GM12874 (cell line): ENCODE data around the gene RAB13.

Source experiments
- TF ChIP-seq, protein P1 (sequence below): IDR thresholded peaks from 2 replicates; pipeline ENCODE4 v1.5.1; 2011; ENCODE audit warnings: low read depth, mild to moderate bottlenecking, control low read depth, low read length, moderate library complexity; ENCODE audit not compliant: insufficient read depth

The RAB13 gene

DNA sequence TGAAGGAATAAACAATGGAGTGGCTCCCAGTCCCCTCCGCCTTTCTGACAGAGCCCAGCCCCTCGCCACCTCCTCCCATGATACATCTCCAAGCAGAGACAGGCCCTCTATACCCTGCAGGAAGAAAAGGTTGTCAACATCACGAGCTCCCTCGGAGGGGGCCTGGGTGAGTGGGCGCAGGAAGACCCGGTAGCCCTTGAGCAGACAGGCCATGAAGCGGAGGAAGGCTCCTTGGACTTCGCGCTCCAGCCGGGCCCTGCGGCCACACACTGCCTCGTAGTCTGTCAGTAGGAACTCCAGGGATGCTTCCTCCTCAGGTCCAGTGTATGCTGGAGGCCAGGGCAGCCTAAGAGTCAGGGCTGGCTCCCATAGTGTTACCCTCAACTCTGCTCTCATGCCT is 46.7 kb downstream of the RAB13 start:
- TF ChIP-seq, protein P1, sequence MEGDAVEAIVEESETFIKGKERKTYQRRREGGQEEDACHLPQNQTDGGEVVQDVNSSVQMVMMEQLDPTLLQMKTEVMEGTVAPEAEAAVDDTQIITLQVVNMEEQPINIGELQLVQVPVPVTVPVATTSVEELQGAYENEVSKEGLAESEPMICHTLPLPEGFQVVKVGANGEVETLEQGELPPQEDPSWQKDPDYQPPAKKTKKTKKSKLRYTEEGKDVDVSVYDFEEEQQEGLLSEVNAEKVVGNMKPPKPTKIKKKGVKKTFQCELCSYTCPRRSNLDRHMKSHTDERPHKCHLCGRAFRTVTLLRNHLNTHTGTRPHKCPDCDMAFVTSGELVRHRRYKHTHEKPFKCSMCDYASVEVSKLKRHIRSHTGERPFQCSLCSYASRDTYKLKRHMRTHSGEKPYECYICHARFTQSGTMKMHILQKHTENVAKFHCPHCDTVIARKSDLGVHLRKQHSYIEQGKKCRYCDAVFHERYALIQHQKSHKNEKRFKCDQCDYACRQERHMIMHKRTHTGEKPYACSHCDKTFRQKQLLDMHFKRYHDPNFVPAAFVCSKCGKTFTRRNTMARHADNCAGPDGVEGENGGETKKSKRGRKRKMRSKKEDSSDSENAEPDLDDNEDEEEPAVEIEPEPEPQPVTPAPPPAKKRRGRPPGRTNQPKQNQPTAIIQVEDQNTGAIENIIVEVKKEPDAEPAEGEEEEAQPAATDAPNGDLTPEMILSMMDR = no peak

DNA sequence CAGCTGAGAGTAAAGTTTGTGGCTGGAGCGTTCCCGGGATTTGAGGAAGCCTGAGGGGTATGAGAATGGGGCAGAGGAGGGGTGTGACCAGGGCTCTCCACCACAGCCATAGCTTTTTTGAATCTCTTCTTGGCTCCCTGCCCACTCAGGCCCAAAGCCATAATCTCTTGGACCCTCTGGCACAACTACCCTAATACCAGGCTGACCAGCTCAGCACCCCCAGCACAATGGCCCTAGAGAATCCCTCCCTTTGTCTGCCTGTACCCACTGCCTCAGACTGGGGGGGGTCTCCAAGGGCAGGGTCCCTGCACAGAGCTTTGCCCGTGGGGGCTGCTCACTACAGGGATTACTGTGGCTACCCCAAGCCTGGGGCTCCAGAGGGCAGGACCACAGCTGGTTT is 47.1 kb downstream of the RAB13 start:
- TF ChIP-seq, protein P1 = no peak

DNA sequence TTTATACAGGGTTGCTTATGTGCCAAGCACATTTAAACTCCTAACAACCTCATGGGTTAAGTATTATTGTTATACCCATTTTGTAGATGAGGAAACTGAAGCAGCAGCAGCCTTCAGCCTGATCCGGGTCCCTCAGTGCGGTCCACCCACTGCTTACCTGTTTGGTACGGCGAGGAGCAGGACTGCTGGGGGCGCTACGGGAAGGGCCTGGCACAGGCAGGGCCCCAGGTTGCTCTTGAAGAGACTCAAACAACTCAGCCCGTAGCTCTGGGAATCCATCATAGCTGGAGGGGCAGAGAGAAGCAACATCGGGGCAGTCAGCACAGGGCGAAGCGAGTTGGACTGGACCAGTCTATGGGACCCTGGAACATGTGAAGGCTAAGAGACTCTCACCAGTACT is 48.8 kb downstream of the RAB13 start:
- TF ChIP-seq, protein P1 = no peak

DNA sequence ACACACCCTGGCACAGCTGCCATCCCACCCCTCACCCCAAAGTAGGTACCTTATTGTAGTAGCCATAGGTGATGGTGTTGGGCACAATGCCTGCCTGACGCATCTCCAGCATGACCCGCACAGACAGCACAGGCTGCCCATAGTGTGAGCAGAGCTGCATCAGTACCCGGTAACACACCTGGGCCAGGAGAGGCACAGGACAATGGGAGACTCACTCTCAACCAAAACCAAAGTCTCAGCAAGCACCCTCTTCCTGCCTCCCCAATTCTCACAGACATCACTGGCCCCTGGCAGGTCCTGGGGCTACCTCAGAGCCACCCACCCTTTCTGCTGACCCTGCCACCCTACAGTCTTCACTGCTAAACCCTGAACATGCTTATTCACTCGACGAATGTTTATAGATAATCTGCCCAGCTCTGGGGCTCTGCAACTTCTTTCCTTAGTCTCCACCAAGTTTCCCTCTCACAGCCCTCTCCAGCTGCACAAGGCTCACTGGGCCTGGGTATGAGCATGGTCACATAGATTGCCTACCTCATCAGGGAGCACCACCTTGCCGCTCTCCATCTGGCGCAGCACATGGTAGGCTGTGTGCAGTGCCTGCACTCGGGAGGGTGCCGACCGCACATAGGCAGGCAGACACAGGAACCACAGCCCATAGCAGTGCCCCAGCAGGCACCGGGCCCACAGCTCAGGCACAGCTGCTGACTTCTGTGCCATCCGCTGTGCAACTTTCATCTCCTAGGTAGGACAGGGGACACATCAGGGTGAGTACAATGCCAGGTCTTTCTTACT is 49.9 kb downstream of the RAB13 start:
- TF ChIP-seq, protein P1 = no peak

DNA sequence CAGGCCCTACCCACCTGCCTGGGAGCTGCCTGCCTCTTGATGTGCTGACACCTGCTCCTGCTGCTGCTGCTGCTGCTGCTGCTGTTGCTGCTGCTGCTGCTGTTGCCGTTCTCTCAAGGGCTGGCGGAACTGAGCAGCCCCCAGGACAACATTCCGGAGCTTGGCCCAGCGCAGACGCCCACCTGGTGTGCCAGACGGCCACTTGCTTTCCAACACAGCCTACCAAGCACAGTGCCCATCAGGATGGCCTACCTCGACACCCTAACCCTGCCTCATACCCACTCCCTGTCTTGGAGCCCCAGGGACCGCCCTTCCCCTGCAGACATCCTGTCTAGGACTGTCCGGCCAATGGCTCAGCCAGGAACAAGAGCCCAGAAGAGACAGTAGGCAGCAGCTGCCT is 51.4 kb downstream of the RAB13 start:
- TF ChIP-seq, protein P1 = no peak

DNA sequence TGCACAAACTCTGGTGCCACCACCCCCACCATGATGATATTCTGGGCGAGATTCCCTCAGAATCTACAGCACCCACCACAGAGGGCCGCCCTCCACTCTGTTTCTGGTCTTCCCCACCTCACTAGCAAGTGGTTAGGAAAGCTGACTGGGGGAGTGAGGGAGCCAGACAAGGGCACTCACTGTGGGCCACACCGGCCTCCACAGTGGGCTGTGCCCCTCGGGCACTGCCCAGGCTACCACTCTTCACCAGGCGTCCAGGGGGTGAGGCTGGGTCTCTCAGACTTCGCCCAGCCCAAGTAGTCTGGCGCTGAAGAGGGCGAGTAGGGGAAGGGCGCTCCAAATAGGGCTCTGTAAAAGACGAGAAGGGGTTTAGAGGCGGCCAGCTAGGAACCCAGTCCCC is 52.2 kb downstream of the RAB13 start:
- TF ChIP-seq, protein P1 = no peak

DNA sequence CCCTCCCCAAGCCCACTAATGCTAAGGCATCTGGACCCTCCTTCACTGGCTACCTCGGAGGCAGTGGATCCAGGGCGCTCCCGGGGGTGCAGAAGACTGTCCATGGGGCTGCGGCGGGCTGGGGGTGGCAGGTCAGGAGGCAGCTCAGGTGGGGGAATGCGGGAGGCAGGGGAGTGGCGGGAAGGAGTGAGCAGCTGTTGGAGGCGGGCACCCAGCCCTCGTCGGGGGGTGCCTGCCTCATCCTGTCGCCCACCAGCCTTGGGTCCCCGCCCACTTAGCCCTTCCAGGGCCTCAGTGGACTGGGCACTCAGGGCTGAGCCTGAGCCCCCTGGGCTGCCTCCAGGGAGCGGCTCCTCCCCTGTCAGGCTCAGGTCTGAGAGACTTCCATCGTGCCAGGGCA is 52.7 kb downstream of the RAB13 start:
- TF ChIP-seq, protein P1 = no peak
